Endothelial cell of umbilical vein (primary cell): Measurements from ENCODE around the gene MRPL54.

Experiments
- CTCF ChIP-seq, 2 donors: IDR thresholded peaks; 1 replicate in 1 of 2; 2 replicates in 1 of 2; pipeline ENCODE4 v1.5.1; 2011; ENCODE audit warnings: low read length in 2 of 2, mild to moderate bottlenecking in 2 of 2, moderate library complexity in 2 of 2, control low read depth in 1 of 2, inconsistent platforms in 1 of 2, low read depth in 1 of 2; ENCODE audit not compliant: insufficient read depth in 1 of 2; ENCODE audit errors: extremely low read depth in 1 of 2
- MAX ChIP-seq: IDR thresholded peaks from 2 replicates; pipeline ENCODE4 v1.6.1; 2011; ENCODE audit not compliant: insufficient read depth, insufficient read length
- MYC ChIP-seq: IDR thresholded peaks from one replicate; pipeline ENCODE4 v1.6.1; 2011; ENCODE audit warnings: mild to moderate bottlenecking, low read depth, low read length
- POLR2A ChIP-seq: IDR thresholded peaks from 2 replicates; pipeline ENCODE4 v1.6.1; 2012; ENCODE audit warnings: low read depth, mild to moderate bottlenecking, control low read depth, low read length
- POLR2AphosphoS5 ChIP-seq: IDR thresholded peaks from 2 replicates; pipeline ENCODE4 v1.6.1; 2012; ENCODE audit warnings: low read depth, mild to moderate bottlenecking, control low read depth, low read length, moderate library complexity; ENCODE audit not compliant: insufficient read depth

- no peak for TF ChIP-seq POLR2AphosphoS5
- TF ChIP-seq POLR2A = no peak
- no peak for TF ChIP-seq MYC
- no peak for TF ChIP-seq CTCF (IDR thresholded peaks at IDR 0.05; ENCODE audit: extremely low read depth in 1 of 2, insufficient read depth in 1 of 2, low read depth in 1 of 2, low read length in 2 of 2)
- no peak for TF ChIP-seq MAX
Observed at GRCh38 chr19:3788996-3789778, 26.7 kb downstream of the MRPL54 start.
